HG03460 (cell line): ENCODE data around the gene NFATC2.

Source experiments
- ATAC-seq: cut with Tn5 transposase; IDR thresholded peaks from one replicate; pipeline ENCODE4 v1.9.1; 2021; ENCODE audit not compliant: unreplicated experiment

NFATC2 gene

GRCh38 chr20:51399006-51399890, 143.3 kb downstream of the NFATC2 start:
- no peak for ATAC-seq

GRCh38 chr20:51398552-51398951, 144.0 kb downstream of the NFATC2 start:
- ATAC-seq: no peak

DNA sequence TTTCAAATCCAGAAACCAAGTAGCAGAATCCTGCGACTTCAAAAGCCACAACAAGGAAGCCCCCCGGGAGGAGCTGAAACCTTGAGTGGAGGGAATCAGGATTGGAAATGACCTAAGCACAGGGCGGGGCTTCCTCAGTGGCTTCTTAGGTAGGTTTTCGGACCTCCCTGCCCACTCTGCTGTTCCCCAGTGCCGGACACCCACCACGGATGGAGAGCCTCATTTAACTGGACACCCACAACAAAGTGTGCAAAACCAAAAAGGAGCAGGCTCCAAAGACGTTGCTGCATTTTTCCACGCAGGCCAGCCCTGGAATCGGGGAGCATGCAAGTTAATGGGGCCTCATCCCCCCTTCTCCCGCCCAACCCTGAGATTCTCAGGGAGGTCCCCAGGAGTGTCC, 144.4 kb downstream of the NFATC2 start:
- no peak for ATAC-seq

- no peak for ATAC-seq
Observed at GRCh38 chr20:51397137-51397536, 145.4 kb downstream of the NFATC2 start.

DNA sequence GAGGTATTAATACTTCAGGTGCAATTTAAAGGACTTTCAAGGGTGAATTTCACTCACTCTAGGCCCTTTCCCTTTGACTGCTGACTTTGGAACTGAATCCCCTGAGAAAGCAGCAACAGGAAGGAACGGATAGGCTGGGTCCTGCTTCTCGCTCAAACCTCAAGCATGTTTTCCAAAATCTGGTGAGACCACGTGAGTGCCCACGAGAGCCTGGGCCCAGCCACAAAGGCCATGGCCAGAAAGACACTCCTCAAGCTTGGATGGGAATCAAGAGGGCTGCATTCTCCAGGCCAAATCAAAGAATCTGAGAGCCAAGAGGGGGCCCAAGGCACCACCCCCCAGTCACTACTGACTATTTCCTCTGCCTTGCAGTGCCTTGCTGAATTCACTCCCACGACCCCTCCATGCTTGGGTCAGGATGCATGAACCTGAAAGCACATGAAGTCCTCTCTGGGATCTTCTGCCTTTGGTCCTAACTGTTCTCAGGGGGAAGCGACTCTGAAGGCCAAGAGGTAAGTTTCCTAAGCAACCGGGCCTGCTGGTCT, 146.1 kb downstream of the NFATC2 start:
- ATAC-seq: no peak

DNA sequence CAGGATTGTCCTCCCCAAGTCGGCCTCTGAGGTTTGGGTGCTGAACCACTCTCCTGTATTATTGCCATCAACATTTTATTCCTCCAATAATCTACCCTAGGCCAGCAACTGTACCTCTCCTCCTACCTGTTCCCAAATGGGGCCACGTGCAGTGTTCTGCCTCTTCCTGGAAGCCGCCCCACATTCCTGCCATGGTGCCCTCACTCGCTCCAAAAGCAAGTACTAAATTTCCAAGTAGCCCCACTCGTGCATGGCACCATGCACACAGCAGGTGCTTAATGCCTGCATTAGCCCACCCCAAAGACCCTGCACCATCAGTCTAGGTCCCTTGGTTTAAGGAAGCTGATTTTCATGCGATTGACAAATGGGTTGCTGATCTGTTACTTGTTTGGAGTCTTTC, 147.8 kb downstream of the NFATC2 start:
- no peak for ATAC-seq

GRCh38 chr20:51393571-51393970, 148.9 kb downstream of the NFATC2 start:
- no peak for ATAC-seq

- ATAC-seq: no peak
Observed at GRCh38 chr20:51392614-51393186, 149.8 kb downstream of the NFATC2 start.

DNA sequence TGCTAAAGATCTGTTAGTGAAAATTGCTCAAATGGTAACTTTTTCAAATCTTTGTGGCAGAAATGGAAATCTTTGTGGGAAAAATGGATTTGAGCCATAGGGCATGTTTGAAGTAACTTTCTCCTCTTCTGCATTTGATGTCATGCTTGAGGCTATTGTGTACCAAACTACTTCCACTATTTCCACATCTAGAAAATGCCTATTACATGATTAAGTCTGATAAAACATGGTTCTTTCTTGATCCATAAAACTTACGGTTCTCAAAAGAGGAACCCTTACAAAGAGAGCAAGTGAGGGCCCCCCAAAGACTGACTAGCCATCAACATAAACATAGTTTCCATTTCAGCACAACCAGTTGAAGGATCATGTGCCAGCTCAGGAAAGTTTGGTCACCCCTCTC, 150.6 kb downstream of the NFATC2 start:
- ATAC-seq: no peak

- ATAC-seq: no peak
Observed at GRCh38 chr20:51389543-51390264, 152.8 kb downstream of the NFATC2 start.

DNA sequence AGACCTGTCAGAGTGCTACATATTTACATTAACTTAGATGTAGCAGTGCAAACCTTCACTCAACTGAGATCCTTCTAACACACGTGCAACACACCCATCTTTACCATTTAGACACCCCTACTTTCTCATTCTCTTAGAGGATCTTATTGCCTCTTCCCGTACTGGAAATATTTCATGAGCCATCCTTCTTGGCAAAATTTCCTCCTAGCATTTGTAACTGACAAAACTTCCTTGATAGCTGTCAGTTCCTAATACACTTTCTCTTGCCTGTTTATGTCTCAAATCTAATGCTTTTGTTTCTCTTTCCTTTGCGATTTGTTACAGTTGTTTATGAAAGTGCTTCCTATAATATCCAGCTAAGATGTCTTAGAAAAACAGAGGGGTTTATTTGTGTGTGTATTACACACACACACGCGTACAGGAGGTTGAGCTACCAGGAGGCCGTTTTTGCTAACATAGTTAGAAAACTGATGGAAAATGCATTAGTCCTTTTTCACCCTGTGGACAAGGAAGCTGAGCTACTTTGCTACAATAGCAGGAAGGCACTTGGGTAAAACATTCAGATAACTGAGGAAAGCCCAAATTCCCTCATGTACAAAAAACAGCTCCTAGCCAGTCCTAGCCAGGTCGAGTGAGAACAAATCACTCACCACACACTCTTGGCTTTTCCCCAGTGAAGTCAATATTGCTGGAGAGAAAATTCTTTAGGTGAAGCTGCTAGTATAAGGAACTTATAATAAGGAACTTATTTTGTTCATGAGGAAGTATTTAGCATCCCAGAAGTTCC, 153.6 kb downstream of the NFATC2 start:
- ATAC-seq: no peak

GRCh38 chr20:51388227-51388626, 154.3 kb downstream of the NFATC2 start:
- no peak for ATAC-seq

DNA sequence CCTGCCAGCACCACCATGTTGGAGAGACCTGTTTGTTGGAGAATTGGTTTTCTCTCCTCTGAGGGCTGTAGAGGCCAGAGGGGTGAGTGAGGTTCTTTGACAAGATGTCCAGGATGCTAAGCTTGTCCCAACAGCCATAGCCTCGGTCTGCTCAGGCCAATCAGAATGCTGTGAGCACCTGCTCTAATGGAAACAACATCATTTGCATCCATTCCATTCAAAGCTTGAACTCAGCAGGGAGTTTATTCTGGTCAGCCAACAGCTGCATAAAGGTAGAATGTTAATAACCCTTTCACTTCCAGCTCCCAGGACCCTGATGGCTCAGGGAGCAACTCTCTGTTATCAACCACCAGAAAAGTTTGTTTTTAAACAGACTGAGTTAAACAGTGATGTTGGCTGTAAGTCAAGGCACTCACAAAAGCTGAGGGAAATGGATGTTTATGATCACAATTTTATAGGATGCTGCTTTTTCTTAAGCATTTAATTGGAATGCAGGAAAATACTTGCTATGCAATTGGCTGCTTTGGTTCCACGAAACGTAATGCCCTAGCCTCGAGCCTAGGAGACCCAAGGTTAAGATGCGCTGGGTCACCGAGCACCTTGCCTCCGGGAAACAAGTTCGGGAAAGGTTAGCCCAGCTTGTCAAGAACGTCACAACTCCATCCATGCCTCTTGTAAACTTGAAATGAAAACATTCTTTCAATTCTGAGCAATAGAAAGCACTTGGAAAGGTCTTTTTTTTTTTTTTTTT, 155.2 kb downstream of the NFATC2 start:
- no peak for ATAC-seq

- ATAC-seq: no peak
Observed at GRCh38 chr20:51386586-51386985, 155.9 kb downstream of the NFATC2 start.

DNA sequence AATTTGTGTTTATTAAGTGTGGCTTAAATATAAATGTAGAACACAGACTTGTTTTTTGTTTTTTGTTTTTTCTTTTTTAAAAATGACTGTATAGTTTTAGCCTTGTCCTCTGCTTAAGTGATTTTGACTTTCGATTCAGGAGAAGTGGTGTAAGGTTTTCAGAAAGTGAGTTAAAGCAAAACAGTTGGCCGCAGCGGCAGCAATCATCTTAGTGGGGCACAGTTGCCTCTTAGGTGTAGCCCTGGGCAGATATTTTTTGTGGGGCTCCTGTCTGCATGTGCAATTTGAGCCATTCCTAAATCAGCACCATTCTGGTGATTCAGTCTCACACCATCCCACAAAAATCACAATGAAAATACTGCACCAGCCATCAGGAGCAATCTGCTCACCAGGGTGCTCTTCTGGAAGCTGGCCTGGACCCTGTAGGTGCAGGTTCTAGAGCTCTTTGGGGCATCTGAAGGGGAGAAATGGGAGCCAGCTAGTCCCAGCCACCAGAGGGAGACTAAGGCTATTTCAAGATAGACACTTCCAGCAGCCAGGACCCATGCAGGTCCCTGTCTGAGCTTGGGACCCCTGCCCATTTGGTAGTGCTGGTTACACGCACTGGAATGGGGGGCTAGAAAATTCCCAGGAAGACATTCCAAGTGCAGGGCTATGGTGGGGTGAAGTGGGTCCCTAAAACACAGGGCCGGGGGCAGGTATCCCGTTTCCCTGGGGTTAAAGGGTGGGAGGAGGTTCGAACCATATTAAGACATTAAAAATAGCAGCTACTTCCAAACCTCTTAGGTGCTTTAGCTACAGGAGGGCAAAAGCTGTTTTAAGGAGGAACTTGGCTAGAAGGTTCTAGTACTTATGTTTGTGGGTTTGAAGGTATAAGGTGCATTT, 156.6 kb downstream of the NFATC2 start:
- ATAC-seq: no peak

DNA sequence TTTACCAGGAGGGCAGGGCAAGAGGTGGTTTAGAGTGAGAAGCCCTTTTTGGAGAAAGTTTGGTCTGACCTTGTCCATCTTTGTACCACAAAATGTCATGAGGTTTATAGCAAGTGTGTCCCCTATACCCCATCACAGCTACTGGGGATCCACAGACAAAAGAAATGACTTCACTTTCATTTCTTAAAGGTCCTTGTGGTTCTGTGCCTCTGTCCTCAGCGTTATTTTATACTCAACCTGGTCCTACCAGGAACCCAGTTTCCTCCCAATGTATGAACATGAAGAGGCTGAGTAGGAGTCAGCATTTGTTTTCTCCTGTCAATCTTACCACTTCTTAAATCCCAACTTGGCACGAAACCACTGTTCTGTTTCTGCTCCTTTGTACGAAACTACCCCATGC, 157.6 kb downstream of the NFATC2 start:
- ATAC-seq: no peak

GRCh38 chr20:51383891-51384510, 158.5 kb downstream of the NFATC2 start:
- no peak for ATAC-seq

DNA sequence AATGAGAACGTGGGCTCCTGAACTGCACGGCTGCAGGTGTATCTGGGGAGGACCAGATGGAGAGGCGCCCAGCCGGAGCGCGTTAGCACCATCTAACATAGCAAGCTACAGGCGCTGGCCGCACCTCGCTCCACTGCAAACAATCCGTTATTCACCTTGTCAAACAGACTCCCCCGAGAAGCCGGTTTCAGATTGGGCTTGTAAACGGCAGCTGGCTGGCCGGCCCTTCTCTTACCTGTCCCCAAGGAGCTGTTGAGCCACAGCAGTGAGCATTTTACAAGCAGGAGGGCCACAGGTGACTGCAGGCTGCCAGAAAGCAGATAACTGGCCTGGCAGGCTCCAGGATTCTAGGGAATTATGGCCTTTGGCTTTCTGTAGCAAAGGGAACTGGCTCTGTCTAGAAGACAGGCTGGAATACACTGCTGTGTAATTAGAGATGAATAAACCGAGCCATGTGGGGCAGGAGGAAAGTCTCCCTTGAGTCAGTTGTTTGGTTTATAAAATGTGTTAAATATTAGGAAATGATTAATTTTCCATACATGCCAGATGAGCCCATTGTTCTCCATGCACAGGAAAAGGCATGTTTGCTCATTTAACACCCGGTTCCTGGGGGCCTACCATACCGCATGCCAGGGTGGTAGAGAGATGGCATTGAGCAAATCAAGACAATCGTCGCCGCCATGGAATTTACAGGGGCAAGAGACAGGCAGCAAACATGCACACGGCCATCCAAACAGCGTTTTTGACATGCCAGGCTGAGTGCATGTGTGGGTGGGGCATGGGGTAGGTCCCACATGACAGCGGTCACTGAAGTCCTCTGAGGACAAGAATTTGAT, 159.3 kb downstream of the NFATC2 start:
- ATAC-seq: no peak
